Measurements from ENCODE around the gene DDX1.

DDX1 gene

GRCh38 chr2:15665067-15665942, 73.6 kb downstream of the DDX1 start:
- no peak for DNase-seq

- no peak for DNase-seq
Observed at GRCh38 chr2:15665943-15666460, 74.3 kb downstream of the DDX1 start.

- no peak for DNase-seq
Observed at GRCh38 chr2:15666861-15667808, 75.5 kb downstream of the DDX1 start.

GRCh38 chr2:15667809-15668556, 76.3 kb downstream of the DDX1 start:
- DNase-seq = no peak

GRCh38 chr2:15668611-15669305, 77.1 kb downstream of the DDX1 start:
- no peak for DNase-seq

GRCh38 chr2:15669375-15669910, 77.8 kb downstream of the DDX1 start:
- no peak for DNase-seq

GRCh38 chr2:15670469-15670868, 78.8 kb downstream of the DDX1 start:
- no peak for DNase-seq

GRCh38 chr2:15670981-15671380, 79.3 kb downstream of the DDX1 start:
- DNase-seq = no peak

- no peak for DNase-seq
Observed at GRCh38 chr2:15671409-15671808, 79.7 kb downstream of the DDX1 start.

- no peak for DNase-seq
Observed at GRCh38 chr2:15671842-15672815, 80.5 kb downstream of the DDX1 start.

GRCh38 chr2:15672961-15673918, 81.6 kb downstream of the DDX1 start:
- no peak for DNase-seq

GRCh38 chr2:15673919-15674636, 82.4 kb downstream of the DDX1 start:
- DNase-seq = no peak

- no peak for DNase-seq
Observed at GRCh38 chr2:15674637-15675455, 83.2 kb downstream of the DDX1 start.

- no peak for DNase-seq
Observed at GRCh38 chr2:15675456-15676195, 84.0 kb downstream of the DDX1 start.

- DNase-seq = no peak
Observed at GRCh38 chr2:15677141-15677843, 85.6 kb downstream of the DDX1 start.

GRCh38 chr2:15678346-15678745, 86.7 kb downstream of the DDX1 start:
- DNase-seq = no peak

All from NCI-H1694 treated with DMSO at 0.1 percent for 48 hours (cell line).